HG02973 (cell line): ENCODE data around the gene PRKN.
A peak's percentile ranks its signal among the peaks of the same experiment; 100 is the strongest.

Experiments used
- ATAC-seq: cut with Tn5 transposase; IDR thresholded peaks from one replicate; pipeline ENCODE4 v1.9.1; 2021; ENCODE audit warnings: moderate library complexity; ENCODE audit not compliant: unreplicated experiment

The PRKN gene

GRCh38 chr6:162200945-162201690, 526.4 kb downstream of the PRKN start:
- ATAC-seq, result no peak

DNA sequence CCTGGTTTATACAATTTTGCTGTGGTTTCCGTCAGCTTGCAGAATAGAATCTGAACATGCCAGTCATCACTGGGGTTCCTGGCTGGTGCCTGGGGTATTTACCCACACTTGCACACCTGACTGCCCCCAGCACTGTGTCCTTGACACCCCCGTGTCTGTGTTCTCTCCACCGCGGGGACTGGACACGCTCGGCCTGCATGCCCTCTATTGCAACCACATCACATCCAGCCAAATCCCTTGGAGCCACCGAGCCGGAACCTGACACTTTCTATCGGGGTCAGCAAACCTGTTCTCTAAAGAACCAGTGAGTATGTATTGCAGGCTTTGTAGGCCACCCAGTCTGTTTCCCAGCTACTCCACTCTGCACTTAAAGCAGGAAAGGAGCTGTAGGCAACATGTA, 527.5 kb downstream of the PRKN start:
- ATAC-seq, result no peak

DNA sequence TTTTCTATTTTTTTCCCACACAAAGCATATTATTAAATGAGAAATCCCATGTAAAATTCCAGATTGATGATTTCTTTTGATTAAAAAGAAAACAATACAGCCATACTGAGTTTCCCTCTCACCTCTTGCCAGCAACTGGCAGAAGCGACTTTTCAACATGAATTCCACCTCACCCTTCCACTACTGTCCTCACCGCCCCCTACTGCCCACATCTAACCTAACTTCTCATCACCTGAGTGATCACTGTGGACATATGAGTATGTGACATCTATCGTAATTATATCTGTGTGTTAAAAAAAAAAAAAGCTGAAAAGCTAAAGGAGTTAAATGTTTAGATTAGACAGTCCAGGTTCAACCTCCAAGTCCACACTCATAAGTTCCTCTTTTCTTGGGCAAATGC, 528.6 kb downstream of the PRKN start:
- ATAC-seq, result no peak

DNA sequence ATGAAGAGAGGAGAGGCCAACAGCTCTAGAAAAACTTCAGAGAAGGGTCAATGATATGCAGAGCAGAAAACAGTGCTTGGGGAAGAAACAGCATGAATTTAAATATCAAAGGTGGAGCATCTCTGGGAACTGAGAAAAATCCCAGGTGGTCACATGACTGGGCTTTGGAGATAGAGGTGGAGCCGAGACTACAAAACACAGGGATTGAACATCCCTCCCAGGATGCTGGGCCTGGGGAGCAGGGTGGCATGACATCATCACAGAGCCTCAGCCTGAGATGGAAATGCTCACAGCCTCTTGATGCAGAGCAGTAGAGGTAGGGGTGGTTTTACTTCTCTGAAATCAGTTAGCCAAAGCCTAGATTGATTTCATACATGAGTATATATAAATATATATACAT, 529.5 kb downstream of the PRKN start:
- ATAC-seq, result no peak

DNA sequence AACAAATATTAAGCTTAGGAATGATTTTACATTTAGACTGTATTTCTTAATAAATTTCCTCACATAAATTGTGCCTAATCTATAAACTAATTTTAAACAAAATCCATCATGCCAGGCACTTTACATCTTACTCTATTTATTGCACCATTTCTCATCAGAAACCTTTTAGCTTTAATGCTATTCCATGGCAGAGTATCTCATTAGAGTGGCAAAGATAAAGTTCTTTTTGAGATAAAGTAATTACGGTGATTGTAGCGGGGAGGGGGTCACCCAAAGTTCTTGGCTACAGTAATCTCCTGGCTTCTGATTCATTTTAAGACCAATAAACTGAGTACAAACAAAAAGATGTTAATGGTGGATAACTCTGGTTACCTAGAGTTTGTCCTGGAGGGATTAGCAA, 532.1 kb downstream of the PRKN start:
- no peak for ATAC-seq

DNA sequence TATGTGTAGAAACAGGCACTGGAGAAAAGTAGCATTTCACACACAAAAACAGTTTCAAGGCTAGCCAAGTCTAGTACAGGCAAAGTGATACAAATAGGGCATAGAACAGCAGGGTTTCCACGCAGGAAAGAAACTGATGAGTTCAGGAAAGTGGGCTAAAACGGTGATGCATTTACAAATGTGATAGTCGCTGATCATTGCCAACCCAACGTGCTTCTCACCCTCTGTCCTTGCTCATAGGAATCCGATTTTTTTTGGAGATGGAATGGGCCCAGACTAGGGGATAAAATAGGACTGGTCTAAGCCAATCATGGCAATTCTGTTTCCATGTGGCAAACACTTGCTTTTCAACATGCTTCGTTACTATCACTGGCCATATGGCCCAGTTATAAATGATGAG, 536.6 kb downstream of the PRKN start:
- no peak for ATAC-seq

DNA sequence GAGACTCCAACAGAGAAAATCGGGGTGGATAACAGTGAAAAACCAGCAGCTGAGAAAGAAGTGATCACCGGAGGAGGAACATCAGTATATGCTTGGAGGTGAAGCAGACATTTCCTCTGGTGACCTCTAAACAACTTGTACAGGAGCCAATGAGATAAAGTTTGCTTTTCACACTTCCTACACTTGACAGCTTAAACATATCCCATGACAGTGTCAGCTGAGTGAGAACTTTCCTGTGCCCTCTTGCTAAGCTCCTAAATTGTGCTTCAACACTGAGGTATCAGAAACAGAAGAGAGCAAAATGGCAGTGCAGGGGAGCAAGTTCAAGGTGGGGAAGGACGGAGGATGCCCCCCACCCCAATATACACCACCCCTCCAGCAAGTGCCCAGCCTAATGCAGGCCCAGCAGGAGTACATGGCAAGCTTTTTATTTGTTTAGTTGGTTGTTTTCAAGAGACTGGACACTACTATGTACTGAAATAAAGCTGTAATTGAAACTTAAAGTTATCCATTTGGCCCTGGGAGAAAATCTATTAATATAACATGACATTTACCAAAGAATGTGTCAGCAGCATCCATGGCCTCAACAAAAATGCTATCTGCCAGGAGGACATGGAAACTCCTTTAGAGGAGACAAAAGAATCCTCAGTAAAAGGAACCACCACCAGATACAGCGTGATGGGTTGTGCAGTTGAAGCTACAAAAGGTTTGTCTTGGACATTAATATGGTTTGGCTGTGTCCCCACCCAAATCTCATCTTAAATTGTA, 540.2 kb downstream of the PRKN start:
- ATAC-seq, result no peak

- ATAC-seq, result no peak
These were observed 543.1 kb downstream of the PRKN start for GRCh38 chr6:162184465-162184864.

GRCh38 chr6:162181741-162182401, 545.7 kb downstream of the PRKN start:
- ATAC-seq, result no peak

DNA sequence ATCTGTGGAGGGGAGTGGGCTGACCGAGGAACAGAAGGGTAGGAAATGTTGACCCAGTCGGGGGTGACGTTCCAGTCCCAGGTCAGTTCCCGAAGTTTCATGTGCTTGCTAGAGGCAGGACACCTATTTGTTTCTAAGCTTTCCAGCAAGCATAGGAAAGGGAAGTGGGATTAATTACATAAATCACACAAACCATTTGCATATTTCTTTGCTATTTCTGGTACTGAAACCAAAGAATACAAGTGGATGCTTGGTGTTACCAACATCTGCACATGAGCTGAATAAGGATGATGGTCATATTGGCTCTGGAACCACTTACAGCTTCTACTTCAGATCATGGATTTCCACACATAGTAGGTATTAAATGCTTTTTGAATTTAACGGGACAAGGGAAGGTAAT, 546.5 kb downstream of the PRKN start:
- ATAC-seq, result no peak

GRCh38 chr6:162179196-162179951, 548.2 kb downstream of the PRKN start:
- no peak for ATAC-seq

GRCh38 chr6:162178666-162179065, 548.9 kb downstream of the PRKN start:
- no peak for ATAC-seq

- no peak for ATAC-seq
These were observed 549.3 kb downstream of the PRKN start for GRCh38 chr6:162178266-162178665.

DNA sequence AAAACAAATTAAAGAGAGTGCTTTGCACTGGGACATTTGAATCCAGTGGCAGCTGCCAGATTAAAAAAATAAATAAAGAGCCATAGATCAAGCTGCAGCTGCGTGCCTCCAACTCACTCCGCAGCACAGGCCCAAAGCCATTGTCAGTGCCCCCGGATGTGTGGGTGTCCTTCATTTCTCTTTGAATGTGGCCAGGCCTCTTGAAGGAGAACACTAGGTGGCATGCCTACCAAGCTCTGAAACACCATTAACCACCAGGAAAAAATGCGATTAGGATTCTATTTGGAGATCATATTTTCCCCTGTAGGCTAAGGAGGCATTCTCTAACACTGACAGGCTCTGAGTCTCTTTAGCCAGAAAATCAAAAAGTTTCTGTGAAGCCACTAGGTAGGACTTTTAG, 549.8 kb downstream of the PRKN start:
- ATAC-seq, result no peak

- ATAC-seq, result no peak
These were observed 554.1 kb downstream of the PRKN start for GRCh38 chr6:162173466-162173865.

GRCh38 chr6:162165479-162165878, 562.1 kb downstream of the PRKN start:
- ATAC-seq, result no peak

DNA sequence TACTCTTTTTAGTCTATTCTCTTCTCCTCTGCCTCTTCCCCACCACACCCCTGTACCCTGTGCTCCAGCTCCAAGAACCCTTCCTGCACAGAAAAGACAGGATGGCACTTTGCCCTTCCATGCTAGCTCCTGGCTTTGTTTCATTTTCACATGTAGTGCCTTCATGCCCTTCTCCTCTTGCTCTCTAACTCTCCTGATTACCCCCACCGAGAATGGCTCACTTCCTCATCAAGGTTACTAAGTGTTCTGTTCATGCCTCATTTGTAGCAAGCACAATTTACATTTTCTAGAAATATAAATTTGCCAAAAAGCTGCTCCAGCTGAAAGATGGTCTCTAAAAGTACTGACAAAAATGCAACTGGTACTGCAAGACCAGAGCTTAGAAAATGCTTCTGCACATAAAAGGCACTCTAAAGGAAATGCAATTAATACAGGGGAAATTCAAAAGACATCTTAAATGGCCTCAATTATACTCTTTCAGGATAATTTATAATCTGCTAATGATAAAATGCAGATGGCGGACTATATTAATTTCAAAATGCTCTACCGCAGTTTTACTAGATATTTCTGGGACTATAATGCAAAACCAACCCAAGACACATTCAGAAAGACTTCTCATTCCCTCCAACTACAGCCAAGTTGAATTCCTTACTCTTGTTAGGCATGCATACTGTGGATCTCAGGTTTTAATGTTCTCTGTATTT, 570.2 kb downstream of the PRKN start:
- ATAC-seq, result peak; percentile 66

GRCh38 chr6:162156146-162156545, 571.4 kb downstream of the PRKN start:
- ATAC-seq, result no peak

- no peak for ATAC-seq
These were observed 572.6 kb downstream of the PRKN start for GRCh38 chr6:162154930-162155329.

GRCh38 chr6:162154001-162154400, 573.6 kb downstream of the PRKN start:
- ATAC-seq, result no peak

GRCh38 chr6:162153120-162153519, 574.4 kb downstream of the PRKN start:
- no peak for ATAC-seq
